ENCODE results near the gene RXFP4. TPM values are rescaled to one million over a fixed set of nuclear protein-coding genes. Genes with fewer than 3 reads are reported as not detected.

Gene RXFP4
- total and polyA plus RNA-seq, 2 of the 13 experiments (the other 11 are each of a cell fraction or from before 2014, with no cell fraction given), result 0.38 to 1.4 TPM

GRCh38 chr1:155933591-155934096 is 7.8 kb upstream of the RXFP4 start:
- peak overlapping the region; percentile 92 for H3K9ac ChIP-seq (ENCODE audit: insufficient read depth, low read depth, low read length)
- 3% methylated on average over 9 of the region's 10 CpGs for WGBS (ENCODE audit: low lambda C conversion rate)
- POLR2A ChIA-PET, result interaction anchor here (0.8 to 3.5 kb wide), 22 partner anchors 9 to 279 kb away, joined by 3 to 55 read pairs (median 5); partner anchors contain the start of genes ARHGEF2 and PMF1
- CTCF ChIA-PET (ENCODE audit: low intra/inter-chr PET ratio, low total read pairs), result no interaction called here
- DNase-seq (ENCODE audit: low spot score), result no peak
- no peak overlapping the region for H2AFZ ChIP-seq (ENCODE audit: low read length)
- H3K27me3 ChIP-seq (ENCODE audit: control insufficient read depth in 1 of 2, insufficient read depth in 2 of 2, low read length in 2 of 2), result no peaks in the 10 kb centered on the region; a peak in 1 of 5 replicates
- H3K4me2 ChIP-seq (ENCODE audit: low read depth, low read length), result peak overlapping the region; percentile 95
- BruUV-seq (replicated peaks), result no TSS peak
- peaks cover 50% of the 10 kb centered on the region for H3K79me2 ChIP-seq (ENCODE audit: insufficient read depth, low read length)
- in situ Hi-C loops (cut with HindIII; ENCODE audit: extremely low pct_ligation_motif_present, low pct_unique_long_range_greater_than_20kb), result loop anchor here (10.0 kb wide), 1 partner anchor 51 kb away; no protein-coding TSS in a partner anchor
- H3K9me3 ChIP-seq (ENCODE audit: low read length), result no peaks in the 10 kb centered on the region
- H3K4me1 ChIP-seq (ENCODE audit: insufficient read depth, low read length), result peaks cover 56% of the 10 kb centered on the region
- H3K27ac ChIP-seq (ENCODE audit: extremely low read length, insufficient read depth, low read length), result peak overlapping the region; percentile 96
- FAIRE-seq, result no peak
- peak overlapping the region; percentile 83 to 98 (median 97) for H3K4me3 ChIP-seq (replicated peaks in 1 of 3; ENCODE audit: insufficient read depth in 1 of 3, low read depth in 2 of 3, low read length in 3 of 3)
- H4K20me1 ChIP-seq (ENCODE audit: insufficient read depth, low read length), result peaks cover 26% of the 10 kb centered on the region; the same call in 1 of the 2 replicates
- intact Hi-C loops (cut with micrococcal nuclease; ENCODE audit: unreplicated experiment), result no loop called here
- peak; percentile 17; the same call in 1 of the 3 replicates for ATAC-seq
- H3K36me3 ChIP-seq (replicated peaks in 1 of 2; ENCODE audit: control insufficient read depth in 1 of 2, insufficient read depth in 2 of 2, low read length in 2 of 2), result peaks cover 3 to 36% of the 10 kb centered on the region in 2 experiments; a peak in 4 of 5 replicates
- TF ChIP-seq ZNF264 (CRISPR knock-in tag; IDR thresholded peaks at IDR 0.05) (no peak), TEAD2 (CRISPR knock-in tag; IDR thresholded peaks at IDR 0.05) (no peak), PHF20 (CRISPR knock-in tag; IDR thresholded peaks at IDR 0.05) (no peak), ZBTB37 (CRISPR knock-in tag; IDR thresholded peaks at IDR 0.05) (0 out of 2 replicates have a peak, but pooled peaks have one; percentile 34), ZNF547 (CRISPR knock-in tag; IDR thresholded peaks at IDR 0.05) (no peak), ZNF343 (CRISPR knock-in tag; IDR thresholded peaks at IDR 0.05) (no peak), HIVEP1 (CRISPR knock-in tag; IDR thresholded peaks at IDR 0.05) (no peak), RFXANK (CRISPR knock-in tag; IDR thresholded peaks at IDR 0.05) (no peak), NFRKB (IDR thresholded peaks at IDR 0.05) (no peak), MAZ (IDR thresholded peaks at IDR 0.05; ENCODE audit: borderline replicate concordance, low read depth, low read length) (no peak), MAZ (CRISPR knock-in tag; IDR thresholded peaks at IDR 0.05; ENCODE audit: low read depth) (no peak), KIAA2018 (CRISPR knock-in tag; IDR thresholded peaks at IDR 0.05; ENCODE audit: borderline replicate concordance) (0 out of 2 replicates have a peak, but pooled peaks have one; percentile 2), POGZ (CRISPR knock-in tag; IDR thresholded peaks at IDR 0.05) (no peak)

Measured in HepG2 (cell line).